HG03060 (cell line): Measurements from ENCODE around the gene SPTLC2.

Source experiments
- ATAC-seq: cut with Tn5 transposase; IDR thresholded peaks from one replicate; pipeline ENCODE4 v1.9.1; 2021; ENCODE audit warnings: low read depth, moderate number of reproducible peaks; ENCODE audit not compliant: unreplicated experiment

SPTLC2 gene

GRCh38 chr14:77475432-77476115, 140.9 kb downstream of the SPTLC2 start:
- ATAC-seq, result no peak

- no peak for ATAC-seq
Measured at GRCh38 chr14:77474479-77475177, 141.8 kb downstream of the SPTLC2 start.

GRCh38 chr14:77473921-77474320, 142.5 kb downstream of the SPTLC2 start:
- no peak for ATAC-seq

- no peak for ATAC-seq
Measured at GRCh38 chr14:77470224-77470870, 146.1 kb downstream of the SPTLC2 start.

DNA sequence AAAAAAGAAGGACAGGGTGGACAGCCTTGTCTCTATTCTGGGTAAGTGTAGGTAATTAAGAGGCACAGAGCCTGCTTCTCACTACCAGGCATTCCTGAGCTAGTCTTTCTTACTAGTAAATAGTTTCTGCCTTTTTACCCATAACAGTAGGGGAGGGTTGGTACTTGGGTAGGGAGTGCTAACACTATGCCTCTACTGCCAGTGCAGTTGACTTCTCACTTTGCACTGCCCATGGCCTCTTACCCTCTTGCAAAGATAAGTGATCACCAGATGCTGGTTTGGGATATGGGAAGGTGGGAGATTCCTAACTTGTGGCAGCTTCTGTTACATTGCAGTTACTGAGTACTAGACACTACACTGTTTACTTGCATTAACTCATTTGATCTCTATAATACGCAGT, 146.9 kb downstream of the SPTLC2 start:
- no peak for ATAC-seq

- no peak for ATAC-seq
Measured at GRCh38 chr14:77469067-77469505, 147.4 kb downstream of the SPTLC2 start.

GRCh38 chr14:77467801-77468200, 148.6 kb downstream of the SPTLC2 start:
- ATAC-seq, result no peak

- no peak for ATAC-seq
Measured at GRCh38 chr14:77459072-77459723, 157.2 kb downstream of the SPTLC2 start.

DNA sequence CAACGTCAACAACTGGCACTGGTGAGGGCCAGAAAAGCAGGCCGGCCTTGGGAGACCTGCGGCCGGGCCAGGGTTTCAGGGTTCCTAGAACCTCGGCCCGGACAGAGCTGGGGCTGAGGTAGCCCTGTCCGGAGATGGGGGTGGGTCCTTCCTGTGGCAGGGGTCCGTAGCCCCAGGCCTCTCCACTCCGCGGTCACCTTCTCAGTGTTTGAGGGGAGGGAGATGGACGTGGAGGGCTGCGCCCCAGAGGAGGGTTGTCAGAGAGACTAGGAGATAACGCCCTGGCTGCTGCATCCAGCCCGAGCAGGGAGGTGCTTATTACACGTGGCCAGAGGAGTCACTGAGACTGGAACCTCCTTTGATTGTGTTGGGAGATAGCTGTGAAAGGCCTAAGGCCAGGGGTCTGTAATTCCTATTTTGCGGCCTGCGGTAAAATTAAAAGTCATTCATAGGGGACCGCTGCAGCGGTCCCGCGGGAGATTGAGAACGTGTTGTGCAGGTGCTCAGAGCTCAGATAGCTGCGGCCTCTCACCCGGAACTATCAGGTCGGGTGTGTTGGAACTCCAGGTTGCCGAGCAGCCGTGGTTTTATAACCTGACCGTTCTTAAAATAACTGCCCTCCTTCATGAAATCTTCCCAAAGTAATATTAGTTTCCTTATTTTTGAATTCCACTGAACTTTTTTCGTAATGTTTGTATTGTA, 158.0 kb downstream of the SPTLC2 start:
- ATAC-seq, result peak; percentile 5

DNA sequence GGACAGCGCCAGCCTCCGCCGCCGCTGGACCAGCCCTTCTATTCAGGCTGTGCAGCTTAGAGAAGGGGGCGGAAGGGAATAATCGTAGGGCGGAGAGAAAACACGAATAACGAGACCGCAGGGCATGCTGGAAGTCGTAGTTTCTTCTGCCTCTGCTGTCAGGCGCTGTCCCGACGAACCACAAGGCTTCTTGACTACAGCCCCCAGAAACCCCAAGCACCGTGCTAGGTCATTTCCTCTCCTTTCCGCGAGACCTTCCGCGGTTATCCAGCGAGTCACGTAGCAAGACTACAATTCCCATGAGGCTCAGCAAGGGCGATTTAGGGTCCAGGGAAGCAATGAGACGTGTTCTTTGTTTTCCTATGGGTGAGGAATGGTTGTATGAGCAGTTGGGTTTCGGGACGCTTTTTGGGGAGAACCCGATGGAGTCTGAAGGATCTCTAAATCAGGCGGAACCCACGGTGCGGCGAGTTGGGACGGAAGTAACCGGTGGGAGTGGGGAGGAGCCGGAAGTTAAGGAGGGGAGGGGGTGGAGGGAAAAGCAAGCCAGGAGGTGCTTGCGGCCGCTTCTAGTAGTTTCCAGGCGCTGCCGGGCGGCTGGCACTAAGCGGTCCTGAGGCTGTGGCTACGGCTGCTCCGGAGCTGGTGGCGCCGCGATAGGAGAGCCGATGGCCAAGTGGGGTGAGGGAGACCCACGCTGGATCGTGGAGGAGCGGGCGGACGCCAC, 158.8 kb downstream of the SPTLC2 start, which contains the start of the genes AHSA1 and VIPAS39:
Gene AHSA1 (plus strand): TSS at position 572 of the 727 bp plus-strand sequence. CDS start 97 bp downstream, at position 669.
Gene VIPAS39 (minus strand): TSS at position 80 of the 727 bp plus-strand sequence. CDS start 3,499 bp downstream, outside the sequence.
- ATAC-seq, result peak; percentile 90

GRCh38 chr14:77457115-77457521, 159.3 kb downstream of the SPTLC2 start:
- ATAC-seq, result no peak
